ENCODE measurements around the gene PRSS38. TPM values are rescaled to one million over a fixed set of nuclear protein-coding genes. Genes with fewer than 3 reads are reported as not detected.

Gene PRSS38
- total and polyA plus RNA-seq, 2 experiments from 2014 or later, result not detected

DNA sequence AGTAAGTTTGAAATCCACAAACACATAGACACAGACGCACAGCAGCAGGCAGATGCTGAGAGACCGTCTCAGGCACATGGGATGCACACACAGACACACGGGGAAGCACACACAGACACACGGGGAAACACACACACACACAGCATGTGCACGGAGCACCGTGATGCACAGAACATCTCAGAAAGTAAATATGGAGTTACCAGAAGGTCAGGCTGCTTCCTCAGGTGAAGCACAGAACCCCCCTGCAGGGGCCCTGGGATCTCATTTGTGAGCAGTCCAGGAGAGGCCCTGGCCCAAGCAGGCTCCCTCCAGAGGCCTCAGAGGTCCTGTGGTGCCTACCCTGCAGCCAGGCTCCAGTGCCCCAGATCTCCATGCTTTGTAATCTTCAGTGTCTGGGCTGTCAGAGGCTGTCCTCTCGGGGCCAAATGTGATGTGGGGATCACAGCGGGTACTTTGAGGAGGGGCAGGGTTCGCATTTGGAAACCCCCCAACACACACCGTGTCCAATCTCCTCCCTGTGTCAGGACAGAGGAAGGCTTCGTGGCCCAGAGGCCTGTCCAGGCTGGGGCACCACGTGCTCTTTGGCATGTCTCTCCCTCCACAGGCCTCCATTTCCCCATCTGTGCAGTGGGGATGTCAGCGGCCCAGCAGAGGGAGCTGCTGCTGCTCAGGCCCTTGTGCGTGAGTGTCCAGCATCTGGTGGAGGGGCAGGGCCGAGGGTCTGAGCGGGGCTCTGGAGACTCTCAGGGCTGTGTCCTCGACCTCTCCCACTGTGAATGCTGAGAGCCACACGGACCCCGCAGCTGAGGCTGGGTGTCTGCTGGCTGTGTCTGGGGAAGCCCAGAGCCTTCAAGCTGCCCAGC is 23.0 kb upstream of the PRSS38 start:
- DNase-seq (ENCODE audit: low spot score) (peak; percentile 21), ATAC-seq (no peak)
- H3K9me2 ChIP-seq (ENCODE audit: insufficient read depth), result no peaks in the 10 kb centered on the region
- Mint-ChIP-seq H3K4me3 (no peak overlapping the region), H3K27me3 (ENCODE audit: insufficient read depth, low read depth, poor library complexity) (peaks cover 23% of the 10 kb centered on the region), H3K27ac (no peak overlapping the region), H3K9me3 (no peaks in the 10 kb centered on the region), H3K36me3 (ENCODE audit: low read depth) (no peaks in the 10 kb centered on the region; the same call in 2 of the 3 replicates), H3K4me1 (peaks cover 20% of the 10 kb centered on the region)
- TF ChIP-seq CTCF (conservative IDR thresholded peaks at IDR 0.05; ENCODE audit: low read depth in 2 of 2), result peak; percentile 39 to 78
- TF ChIP-seq, protein P1, sequence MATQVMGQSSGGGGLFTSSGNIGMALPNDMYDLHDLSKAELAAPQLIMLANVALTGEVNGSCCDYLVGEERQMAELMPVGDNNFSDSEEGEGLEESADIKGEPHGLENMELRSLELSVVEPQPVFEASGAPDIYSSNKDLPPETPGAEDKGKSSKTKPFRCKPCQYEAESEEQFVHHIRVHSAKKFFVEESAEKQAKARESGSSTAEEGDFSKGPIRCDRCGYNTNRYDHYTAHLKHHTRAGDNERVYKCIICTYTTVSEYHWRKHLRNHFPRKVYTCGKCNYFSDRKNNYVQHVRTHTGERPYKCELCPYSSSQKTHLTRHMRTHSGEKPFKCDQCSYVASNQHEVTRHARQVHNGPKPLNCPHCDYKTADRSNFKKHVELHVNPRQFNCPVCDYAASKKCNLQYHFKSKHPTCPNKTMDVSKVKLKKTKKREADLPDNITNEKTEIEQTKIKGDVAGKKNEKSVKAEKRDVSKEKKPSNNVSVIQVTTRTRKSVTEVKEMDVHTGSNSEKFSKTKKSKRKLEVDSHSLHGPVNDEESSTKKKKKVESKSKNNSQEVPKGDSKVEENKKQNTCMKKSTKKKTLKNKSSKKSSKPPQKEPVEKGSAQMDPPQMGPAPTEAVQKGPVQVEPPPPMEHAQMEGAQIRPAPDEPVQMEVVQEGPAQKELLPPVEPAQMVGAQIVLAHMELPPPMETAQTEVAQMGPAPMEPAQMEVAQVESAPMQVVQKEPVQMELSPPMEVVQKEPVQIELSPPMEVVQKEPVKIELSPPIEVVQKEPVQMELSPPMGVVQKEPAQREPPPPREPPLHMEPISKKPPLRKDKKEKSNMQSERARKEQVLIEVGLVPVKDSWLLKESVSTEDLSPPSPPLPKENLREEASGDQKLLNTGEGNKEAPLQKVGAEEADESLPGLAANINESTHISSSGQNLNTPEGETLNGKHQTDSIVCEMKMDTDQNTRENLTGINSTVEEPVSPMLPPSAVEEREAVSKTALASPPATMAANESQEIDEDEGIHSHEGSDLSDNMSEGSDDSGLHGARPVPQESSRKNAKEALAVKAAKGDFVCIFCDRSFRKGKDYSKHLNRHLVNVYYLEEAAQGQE (IDR thresholded peaks at IDR 0.05; ENCODE audit: unreplicated experiment), result no peak
- TF ChIP-seq, protein P2, sequence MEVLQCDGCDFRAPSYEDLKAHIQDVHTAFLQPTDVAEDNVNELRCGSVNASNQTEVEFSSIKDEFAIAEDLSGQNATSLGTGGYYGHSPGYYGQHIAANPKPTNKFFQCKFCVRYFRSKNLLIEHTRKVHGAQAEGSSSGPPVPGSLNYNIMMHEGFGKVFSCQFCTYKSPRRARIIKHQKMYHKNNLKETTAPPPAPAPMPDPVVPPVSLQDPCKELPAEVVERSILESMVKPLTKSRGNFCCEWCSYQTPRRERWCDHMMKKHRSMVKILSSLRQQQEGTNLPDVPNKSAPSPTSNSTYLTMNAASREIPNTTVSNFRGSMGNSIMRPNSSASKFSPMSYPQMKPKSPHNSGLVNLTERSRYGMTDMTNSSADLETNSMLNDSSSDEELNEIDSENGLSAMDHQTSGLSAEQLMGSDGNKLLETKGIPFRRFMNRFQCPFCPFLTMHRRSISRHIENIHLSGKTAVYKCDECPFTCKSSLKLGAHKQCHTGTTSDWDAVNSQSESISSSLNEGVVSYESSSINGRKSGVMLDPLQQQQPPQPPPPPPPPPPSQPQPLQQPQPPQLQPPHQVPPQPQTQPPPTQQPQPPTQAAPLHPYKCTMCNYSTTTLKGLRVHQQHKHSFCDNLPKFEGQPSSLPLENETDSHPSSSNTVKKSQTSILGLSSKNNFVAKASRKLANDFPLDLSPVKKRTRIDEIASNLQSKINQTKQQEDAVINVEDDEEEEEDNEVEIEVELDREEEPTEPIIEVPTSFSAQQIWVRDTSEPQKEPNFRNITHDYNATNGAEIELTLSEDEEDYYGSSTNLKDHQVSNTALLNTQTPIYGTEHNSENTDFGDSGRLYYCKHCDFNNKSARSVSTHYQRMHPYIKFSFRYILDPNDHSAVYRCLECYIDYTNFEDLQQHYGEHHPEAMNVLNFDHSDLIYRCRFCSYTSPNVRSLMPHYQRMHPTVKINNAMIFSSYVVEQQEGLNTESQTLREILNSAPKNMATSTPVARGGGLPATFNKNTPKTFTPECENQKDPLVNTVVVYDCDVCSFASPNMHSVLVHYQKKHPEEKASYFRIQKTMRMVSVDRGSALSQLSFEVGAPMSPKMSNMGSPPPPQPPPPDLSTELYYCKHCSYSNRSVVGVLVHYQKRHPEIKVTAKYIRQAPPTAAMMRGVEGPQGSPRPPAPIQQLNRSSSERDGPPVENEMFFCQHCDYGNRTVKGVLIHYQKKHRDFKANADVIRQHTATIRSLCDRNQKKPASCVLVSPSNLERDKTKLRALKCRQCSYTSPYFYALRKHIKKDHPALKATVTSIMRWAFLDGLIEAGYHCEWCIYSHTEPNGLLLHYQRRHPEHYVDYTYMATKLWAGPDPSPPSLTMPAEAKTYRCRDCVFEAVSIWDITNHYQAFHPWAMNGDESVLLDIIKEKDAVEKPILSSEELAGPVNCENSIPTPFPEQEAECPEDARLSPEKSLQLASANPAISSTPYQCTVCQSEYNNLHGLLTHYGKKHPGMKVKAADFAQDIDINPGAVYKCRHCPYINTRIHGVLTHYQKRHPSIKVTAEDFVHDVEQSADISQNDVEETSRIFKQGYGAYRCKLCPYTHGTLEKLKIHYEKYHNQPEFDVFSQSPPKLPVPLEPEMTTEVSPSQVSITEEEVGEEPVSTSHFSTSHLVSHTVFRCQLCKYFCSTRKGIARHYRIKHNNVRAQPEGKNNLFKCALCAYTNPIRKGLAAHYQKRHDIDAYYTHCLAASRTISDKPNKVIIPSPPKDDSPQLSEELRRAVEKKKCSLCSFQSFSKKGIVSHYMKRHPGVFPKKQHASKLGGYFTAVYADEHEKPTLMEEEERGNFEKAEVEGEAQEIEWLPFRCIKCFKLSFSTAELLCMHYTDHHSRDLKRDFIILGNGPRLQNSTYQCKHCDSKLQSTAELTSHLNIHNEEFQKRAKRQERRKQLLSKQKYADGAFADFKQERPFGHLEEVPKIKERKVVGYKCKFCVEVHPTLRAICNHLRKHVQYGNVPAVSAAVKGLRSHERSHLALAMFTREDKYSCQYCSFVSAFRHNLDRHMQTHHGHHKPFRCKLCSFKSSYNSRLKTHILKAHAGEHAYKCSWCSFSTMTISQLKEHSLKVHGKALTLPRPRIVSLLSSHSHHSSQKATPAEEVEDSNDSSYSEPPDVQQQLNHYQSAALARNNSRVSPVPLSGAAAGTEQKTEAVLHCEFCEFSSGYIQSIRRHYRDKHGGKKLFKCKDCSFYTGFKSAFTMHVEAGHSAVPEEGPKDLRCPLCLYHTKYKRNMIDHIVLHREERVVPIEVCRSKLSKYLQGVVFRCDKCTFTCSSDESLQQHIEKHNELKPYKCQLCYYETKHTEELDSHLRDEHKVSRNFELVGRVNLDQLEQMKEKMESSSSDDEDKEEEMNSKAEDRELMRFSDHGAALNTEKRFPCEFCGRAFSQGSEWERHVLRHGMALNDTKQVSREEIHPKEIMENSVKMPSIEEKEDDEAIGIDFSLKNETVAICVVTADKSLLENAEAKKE (CRISPR knock-in tag; IDR thresholded peaks at IDR 0.05), result no peak
- H4K20me1 ChIP-seq (replicated peaks; ENCODE audit: insufficient read depth), result no peaks in the 10 kb centered on the region; the same call in 1 of the 2 replicates
- H3K4me2 ChIP-seq, result no peak overlapping the region
- no peaks in the 10 kb centered on the region for H3F3A ChIP-seq (replicated peaks; ENCODE audit: low read depth)
- no peak overlapping the region for H3K4me3 ChIP-seq
- H2AFZ ChIP-seq, result no peak overlapping the region
- no peaks in the 10 kb centered on the region for H3K79me2 ChIP-seq (replicated peaks; ENCODE audit: insufficient read depth)
- no peaks in the 10 kb centered on the region for H3K36me3 ChIP-seq (ENCODE audit: insufficient read depth)
- peaks cover 19% of the 10 kb centered on the region for H3K4me1 ChIP-seq (ENCODE audit: insufficient read depth)
- H3K27me3 ChIP-seq (ENCODE audit: insufficient read depth), result peaks cover 18% of the 10 kb centered on the region
- no peak overlapping the region for H3K27ac ChIP-seq (ENCODE audit: low read depth)
